Nephron (organoid): ENCODE data around the gene IMPDH1.
A peak's percentile ranks its signal among the peaks of the same experiment; 100 is the strongest.

ENCODE experiments used
- H3K27ac Mint-ChIP-seq, 3 experiments: 2 replicates each; pipeline ENCODE4 v1.8.0; 2020; ENCODE audit warnings: mixed read lengths in 3 of 3, mild to moderate bottlenecking in 2 of 3, moderate library complexity in 1 of 3
- H3K27me3 Mint-ChIP-seq: 2 replicates; pipeline ENCODE4 v1.8.0; 2021; ENCODE audit warnings: low read depth, mild to moderate bottlenecking, moderate library complexity, mixed read lengths
- H3K36me3 Mint-ChIP-seq: 2 replicates; pipeline ENCODE4 v1.8.0; 2020; ENCODE audit warnings: low read depth, mixed read lengths
- H3K4me1 Mint-ChIP-seq: 2 replicates; pipeline ENCODE4 v1.8.0; 2020; ENCODE audit warnings: mixed read lengths
- H3K4me3 Mint-ChIP-seq, 3 experiments: 2 replicates each; pipeline ENCODE4 v1.8.0; 2020; ENCODE audit warnings: mild to moderate bottlenecking in 3 of 3, mixed read lengths in 3 of 3, moderate library complexity in 2 of 3
- H3K9me3 Mint-ChIP-seq: 2 replicates; pipeline ENCODE4 v1.8.0; 2020; ENCODE audit warnings: mixed read lengths
- TF ChIP-seq, protein P1 (sequence below), 3 experiments: fragments of 200-600 bp; sonication (generic); IDR thresholded peaks; one replicate each; pipeline ENCODE4 v1.5.0; 2021; ENCODE audit warnings: antibody characterized with exemption in 3 of 3; ENCODE audit not compliant: unreplicated experiment in 3 of 3

The IMPDH1 gene

DNA sequence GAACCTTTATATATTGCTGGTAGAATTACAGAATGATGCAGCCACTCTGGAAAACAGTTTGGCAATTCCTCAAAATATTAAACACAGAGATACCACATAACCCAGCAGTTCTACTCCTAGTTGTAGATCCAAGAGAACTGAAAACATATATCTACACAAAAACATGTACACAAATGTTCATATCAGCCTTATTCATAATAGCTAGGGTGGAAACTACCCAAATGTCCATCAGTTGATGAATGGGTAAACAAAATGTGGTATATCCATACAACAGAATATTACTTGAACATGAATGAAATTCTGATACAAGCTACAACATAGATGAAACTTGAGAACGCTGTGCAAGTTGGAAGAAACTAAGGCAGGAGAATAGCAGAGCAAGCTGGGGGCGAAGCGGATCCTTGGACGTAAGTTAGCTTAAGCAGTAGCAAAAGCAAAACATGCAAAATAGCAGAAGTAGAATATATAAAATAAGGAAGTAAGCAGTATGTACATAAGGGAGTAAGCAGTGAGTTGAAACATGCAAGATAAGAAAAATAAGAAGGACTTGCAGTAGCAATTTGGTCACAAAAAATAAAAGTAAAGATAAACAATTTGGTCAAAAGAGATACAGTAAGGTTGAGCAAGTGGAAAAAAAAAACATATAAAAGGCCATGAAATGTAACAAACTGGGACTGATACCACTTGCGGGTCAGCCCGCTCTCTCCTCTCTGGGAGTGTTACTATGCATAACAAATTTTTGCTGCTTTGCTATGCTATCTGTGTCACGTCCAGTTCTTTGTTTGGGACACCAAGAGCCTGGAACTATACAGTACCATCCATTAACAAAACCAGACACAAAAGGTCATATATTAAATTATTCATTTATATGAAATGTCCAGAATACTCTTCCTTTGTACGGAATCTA is 27.9 kb upstream of the IMPDH1 start:
- Mint-ChIP-seq H3K27ac (no peak overlapping the region), H3K4me1 (no peaks in the 10 kb centered on the region), H3K27me3 (peaks cover 5% of the 10 kb centered on the region), H3K4me3 (no peak overlapping the region), H3K36me3 (no peaks in the 10 kb centered on the region), H3K9me3 (no peaks in the 10 kb centered on the region)
- TF ChIP-seq, protein P1, sequence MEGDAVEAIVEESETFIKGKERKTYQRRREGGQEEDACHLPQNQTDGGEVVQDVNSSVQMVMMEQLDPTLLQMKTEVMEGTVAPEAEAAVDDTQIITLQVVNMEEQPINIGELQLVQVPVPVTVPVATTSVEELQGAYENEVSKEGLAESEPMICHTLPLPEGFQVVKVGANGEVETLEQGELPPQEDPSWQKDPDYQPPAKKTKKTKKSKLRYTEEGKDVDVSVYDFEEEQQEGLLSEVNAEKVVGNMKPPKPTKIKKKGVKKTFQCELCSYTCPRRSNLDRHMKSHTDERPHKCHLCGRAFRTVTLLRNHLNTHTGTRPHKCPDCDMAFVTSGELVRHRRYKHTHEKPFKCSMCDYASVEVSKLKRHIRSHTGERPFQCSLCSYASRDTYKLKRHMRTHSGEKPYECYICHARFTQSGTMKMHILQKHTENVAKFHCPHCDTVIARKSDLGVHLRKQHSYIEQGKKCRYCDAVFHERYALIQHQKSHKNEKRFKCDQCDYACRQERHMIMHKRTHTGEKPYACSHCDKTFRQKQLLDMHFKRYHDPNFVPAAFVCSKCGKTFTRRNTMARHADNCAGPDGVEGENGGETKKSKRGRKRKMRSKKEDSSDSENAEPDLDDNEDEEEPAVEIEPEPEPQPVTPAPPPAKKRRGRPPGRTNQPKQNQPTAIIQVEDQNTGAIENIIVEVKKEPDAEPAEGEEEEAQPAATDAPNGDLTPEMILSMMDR (IDR thresholded peaks at IDR 0.05; ENCODE audit: unreplicated experiment in 3 of 3), result no peak

- H3K4me1 Mint-ChIP-seq, result peaks cover 4% of the 10 kb centered on the region
- TF ChIP-seq, protein P1 (IDR thresholded peaks at IDR 0.05; ENCODE audit: unreplicated experiment in 3 of 3), result no peak
- peak overlapping the region in 1 of 3 experiments; percentile 38 for H3K27ac Mint-ChIP-seq
- no peak overlapping the region for H3K4me3 Mint-ChIP-seq
- no peaks in the 10 kb centered on the region for H3K9me3 Mint-ChIP-seq
- peaks cover 9% of the 10 kb centered on the region for H3K27me3 Mint-ChIP-seq
- no peaks in the 10 kb centered on the region for H3K36me3 Mint-ChIP-seq
Measured at GRCh38 chr7:128435327-128435686, 25.5 kb upstream of the IMPDH1 start.

GRCh38 chr7:128434413-128435326 is 24.9 kb upstream of the IMPDH1 start:
- Mint-ChIP-seq H3K27me3 (peaks cover 10% of the 10 kb centered on the region), H3K27ac (peak overlapping the region in 1 of 3 experiments; percentile 38), H3K9me3 (no peaks in the 10 kb centered on the region), H3K36me3 (no peaks in the 10 kb centered on the region), H3K4me3 (no peak overlapping the region), H3K4me1 (peaks cover 4% of the 10 kb centered on the region)
- TF ChIP-seq, protein P1 (IDR thresholded peaks at IDR 0.05; ENCODE audit: unreplicated experiment in 3 of 3), result no peak

DNA sequence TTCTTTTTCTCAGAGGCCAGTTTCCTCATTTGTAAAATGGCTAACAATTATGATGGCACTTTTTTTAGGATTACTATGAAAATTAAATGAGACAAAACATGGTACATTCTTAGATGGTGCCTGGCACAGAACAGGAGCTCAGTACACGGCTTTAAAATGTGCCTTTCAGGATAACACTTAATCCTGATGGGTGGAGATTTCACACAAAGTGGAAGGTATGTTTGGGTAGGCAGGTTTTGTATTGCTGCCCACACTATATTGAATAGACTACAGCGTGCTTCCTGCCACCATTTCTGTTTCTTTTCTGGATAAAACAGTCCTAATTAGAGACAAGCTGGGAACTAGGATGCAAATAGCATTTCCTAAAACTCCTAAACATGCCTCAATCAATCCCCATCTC is 22.0 kb upstream of the IMPDH1 start:
- no peaks in the 10 kb centered on the region for H3K36me3 Mint-ChIP-seq
- no peak overlapping the region for H3K4me3 Mint-ChIP-seq

DNA sequence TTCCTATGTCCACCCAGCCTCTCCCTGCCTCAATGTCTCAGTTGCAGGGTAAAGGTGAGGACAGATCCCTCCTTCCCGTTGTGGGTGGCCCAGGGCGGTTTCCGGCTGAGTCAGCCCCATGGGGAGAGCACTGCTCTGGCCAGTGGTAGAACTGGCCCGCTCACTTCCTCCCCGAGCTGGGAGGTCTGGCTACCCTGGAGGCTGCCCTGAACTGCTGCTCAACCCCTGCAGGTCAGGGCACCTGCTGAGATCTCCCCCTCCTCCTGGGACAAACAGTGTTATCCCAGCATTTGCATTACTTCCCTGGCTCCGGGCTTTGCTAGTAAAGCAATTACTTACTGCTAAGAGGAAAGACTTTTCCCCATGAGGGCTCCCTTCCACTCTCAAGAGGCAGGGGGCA is 21.4 kb upstream of the IMPDH1 start:
- Mint-ChIP-seq H3K36me3 (no peaks in the 10 kb centered on the region), H3K27ac (no peak overlapping the region), H3K27me3 (peaks cover 8% of the 10 kb centered on the region), H3K4me3 (no peak overlapping the region), H3K9me3 (no peaks in the 10 kb centered on the region), H3K4me1 (peaks cover 4% of the 10 kb centered on the region)
- TF ChIP-seq, protein P1 (IDR thresholded peaks at IDR 0.05; ENCODE audit: unreplicated experiment in 3 of 3), result no peak

More for the DNA sequence above, 22.0 kb upstream of the IMPDH1 start:
- no peak overlapping the region for H3K27ac Mint-ChIP-seq
- TF ChIP-seq, protein P1 (IDR thresholded peaks at IDR 0.05; ENCODE audit: unreplicated experiment in 3 of 3), result no peak
- peaks cover 4% of the 10 kb centered on the region for H3K4me1 Mint-ChIP-seq
- no peaks in the 10 kb centered on the region for H3K9me3 Mint-ChIP-seq
- H3K27me3 Mint-ChIP-seq, result peaks cover 8% of the 10 kb centered on the region
